Fibroblast of the aortic adventitia (primary cell): Measurements from ENCODE around the gene ADAMTSL2. TPM values are rescaled to one million over a fixed set of nuclear protein-coding genes. Genes with fewer than 3 reads are reported as not detected.
A peak's percentile ranks its signal among the peaks of the same experiment; 100 is the strongest.

Source experiments
- DNase-seq: peaks from one replicate; pipeline ENCODE4 v3.0.0-alpha.2; 2010; ENCODE audit warnings: low read depth
- H3K4me3 ChIP-seq: 2 replicates; pipeline ENCODE4 v1.5.1; 2011; ENCODE audit warnings: low read depth, mild to moderate bottlenecking, control low read depth, low read length, moderate library complexity
- total RNA-seq: library from RNA; depleted of rRNA; stranded (reverse); fragments of >200 nt; gene quantifications from 2 replicates; pipeline ENCODE4 v1.2.3, GENCODE V29; 2012; ENCODE audit warnings: low replicate concordance
- TF ChIP-seq, protein P1 (sequence below): IDR thresholded peaks from 2 replicates; pipeline ENCODE4 v1.5.1; 2011; ENCODE audit warnings: mild to moderate bottlenecking, low read length, control low read depth, inconsistent platforms; ENCODE audit not compliant: insufficient read depth

The ADAMTSL2 gene
- total RNA-seq, 1 donor = not detected

DNA sequence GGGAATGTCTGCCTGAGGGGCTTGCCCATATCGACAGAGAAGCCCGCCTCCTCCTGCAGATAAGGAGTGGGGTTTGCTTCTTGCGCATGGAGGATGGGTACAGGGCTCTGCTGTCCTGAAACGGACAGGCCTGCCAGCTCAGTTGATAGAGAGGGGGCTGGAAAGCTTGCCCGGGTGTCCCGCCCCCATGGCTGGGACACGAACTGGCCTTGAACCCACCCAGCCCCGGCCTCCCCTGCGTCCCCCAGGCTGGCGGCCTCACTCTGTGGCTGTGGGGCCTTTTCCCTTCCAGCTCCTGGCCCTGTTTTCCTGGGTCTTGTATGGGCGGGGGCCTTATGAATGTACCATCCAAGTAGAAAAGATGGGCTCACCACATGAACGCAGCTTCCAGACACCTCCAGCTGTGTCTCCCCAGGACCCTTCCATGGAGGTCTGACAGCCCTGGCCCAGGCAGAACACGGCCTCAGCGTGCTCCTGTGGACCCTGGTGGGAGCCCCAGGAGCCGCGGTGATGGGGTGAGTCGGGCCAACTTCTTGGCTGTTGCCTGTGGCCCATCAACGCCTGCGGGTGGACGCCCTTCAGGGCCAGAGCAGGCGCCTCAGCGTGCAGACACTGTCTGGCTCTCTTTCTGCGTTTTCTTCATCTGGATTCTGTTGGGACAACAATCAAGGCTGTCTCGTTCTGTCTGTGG is 39.7 kb upstream of the ADAMTSL2 start:
- TF ChIP-seq, protein P1, sequence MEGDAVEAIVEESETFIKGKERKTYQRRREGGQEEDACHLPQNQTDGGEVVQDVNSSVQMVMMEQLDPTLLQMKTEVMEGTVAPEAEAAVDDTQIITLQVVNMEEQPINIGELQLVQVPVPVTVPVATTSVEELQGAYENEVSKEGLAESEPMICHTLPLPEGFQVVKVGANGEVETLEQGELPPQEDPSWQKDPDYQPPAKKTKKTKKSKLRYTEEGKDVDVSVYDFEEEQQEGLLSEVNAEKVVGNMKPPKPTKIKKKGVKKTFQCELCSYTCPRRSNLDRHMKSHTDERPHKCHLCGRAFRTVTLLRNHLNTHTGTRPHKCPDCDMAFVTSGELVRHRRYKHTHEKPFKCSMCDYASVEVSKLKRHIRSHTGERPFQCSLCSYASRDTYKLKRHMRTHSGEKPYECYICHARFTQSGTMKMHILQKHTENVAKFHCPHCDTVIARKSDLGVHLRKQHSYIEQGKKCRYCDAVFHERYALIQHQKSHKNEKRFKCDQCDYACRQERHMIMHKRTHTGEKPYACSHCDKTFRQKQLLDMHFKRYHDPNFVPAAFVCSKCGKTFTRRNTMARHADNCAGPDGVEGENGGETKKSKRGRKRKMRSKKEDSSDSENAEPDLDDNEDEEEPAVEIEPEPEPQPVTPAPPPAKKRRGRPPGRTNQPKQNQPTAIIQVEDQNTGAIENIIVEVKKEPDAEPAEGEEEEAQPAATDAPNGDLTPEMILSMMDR = no peak
- no peak for DNase-seq
- H3K4me3 ChIP-seq = no peak overlapping the region

DNA sequence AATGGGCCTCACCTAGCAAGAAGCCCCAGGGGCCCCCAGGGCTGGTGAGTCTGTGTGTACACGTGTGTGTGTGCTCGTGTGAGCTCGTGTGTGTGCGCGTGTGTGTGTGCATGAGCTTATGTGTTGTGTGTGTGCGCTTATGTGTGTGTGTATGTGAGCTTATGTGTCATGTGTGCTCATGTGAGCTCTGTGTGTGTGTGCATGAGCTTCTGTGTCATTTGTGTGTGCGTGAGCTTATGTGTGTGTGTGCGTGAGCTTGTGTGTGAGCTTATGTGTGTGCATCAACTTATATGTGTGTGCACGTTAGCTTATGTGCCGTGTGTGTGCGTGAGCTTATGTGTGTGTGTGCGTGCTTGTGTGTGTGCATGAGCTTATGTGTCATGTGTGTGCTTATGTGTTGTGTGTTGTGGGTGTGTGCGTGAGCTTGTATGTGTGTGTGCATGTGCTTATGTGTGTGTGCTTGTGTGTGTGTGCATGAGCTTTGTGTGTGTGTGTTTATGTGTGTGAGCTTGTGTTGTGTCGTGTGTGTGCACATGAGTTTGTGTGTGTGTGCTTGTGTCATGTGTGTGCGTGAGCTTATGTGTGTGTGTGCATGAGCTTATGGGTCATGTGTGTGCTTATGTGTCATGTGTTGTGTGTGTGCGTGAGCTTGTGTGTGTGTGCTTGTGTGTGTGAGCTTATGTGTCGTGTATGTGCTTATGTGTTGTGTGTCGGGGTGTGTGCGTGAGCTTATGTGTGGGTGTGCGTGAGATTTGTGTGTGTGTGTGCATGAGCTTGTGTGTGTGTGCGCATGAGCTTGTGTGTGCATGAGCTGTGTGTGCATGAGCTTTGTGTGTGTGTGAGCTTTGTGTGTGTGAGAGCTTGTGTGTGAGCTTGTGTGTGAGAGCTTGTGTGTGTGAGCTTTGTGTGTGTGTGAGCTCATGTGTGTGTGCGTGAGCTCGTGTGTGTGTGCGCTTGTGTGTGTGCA is 38.9 kb upstream of the ADAMTSL2 start:
- TF ChIP-seq, protein P1 = no peak
- no peak overlapping the region for H3K4me3 ChIP-seq
- no peak for DNase-seq

DNA sequence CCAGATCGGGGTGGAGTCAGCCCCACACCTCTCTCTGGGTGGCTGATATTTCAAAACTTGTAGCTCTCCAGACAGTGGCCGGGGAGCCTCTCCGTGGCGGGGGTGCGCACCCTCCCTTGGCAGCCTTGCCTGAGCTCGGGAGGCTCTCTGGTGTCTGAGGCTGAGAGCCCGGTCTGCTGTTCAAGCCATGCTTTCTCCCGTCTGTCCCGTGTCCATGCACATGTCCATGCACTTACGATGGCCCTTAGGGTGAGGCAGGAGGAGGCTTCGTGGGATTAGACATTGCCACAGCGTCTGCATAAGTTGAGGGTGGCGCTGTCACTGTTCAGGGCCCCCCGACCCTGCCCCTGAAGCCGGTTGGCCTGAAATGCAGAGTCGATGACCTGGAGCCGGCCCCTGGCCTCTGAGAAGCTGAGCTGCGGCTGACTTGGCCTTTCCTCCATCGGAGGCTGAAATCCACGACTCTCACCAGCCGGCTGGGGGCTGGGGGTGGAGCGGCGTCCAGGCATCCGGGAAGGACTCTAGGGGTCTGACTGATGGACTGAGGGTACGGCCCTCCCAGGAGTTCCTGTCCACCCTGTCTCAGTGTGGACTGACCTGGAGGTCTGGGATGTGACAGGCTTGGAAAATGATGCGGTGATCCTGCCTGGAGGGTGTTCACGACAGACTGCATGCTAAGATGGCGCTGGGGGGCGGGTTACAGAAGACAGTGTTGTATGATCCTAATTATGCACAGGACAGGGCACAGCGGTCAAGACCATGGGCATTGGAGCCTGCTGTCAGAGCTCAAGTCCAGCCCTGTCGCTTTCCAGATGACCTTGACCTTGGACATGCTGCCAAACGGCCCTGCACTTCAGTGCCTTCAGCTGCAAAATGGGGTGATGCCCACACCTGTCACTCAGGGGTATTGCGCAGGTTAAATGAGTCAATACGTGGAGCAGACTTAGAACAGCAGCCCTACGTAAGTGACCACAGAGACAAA is 37.4 kb upstream of the ADAMTSL2 start:
- TF ChIP-seq, protein P1 = no peak
- DNase-seq = no peak
- H3K4me3 ChIP-seq = no peak overlapping the region

DNA sequence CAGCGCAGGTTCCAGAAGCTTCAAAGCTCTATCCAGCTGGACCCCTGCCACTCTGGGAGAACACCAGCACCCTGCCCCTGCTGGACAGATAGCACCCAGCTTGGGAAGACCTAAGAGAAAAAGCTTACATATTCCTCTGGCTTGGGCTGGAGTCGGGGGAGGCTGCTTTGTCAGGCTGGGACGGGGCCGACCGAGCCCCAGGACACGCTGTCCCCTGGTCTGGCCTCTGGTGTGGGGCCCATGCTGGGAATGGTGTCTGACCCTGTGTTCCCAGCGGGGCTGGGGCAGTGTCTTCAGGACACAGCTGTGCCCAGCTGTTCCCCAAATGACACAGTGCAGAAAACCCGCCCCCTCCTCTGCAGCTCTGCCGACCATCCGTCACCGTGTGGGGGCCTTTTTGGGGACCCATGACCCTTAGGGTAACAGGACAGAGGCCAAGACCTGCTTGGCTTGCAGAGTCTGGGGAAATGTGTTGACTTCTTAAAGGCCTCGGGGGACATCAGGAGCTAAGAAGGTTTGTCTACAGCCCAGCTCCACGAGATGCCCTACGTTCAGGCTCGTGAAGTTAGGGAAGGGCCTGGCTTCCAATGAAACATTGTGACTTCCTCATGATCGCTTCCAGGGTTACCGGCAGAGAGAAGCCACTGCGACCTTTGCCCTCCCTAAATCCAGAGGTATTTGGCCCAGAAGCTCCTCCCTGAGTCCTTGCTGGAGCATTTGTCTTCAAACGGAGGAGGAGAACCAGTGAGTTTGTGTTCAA is 35.2 kb upstream of the ADAMTSL2 start:
- no peak overlapping the region for H3K4me3 ChIP-seq
- TF ChIP-seq, protein P1 = peak; percentile 12
- no peak for DNase-seq

DNA sequence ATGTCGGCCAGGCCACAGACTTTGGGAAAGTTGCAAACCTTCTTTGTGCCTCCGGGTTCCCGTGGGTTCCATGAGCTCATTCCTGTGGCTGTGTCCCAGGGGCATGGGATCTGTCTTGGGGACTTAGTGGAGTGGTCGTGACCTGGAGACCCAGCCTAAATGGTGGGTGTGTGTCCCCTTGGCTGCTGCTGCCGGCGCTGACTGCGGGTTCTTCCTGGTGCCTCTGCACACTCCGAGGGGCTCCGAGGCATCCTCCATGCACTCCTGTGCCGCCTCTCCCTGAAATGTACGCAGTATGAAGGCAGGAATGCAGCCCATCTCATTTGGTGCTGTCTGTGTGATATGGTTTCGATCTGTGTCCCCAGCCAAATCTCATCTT is 34.6 kb upstream of the ADAMTSL2 start:
- no peak for DNase-seq
- H3K4me3 ChIP-seq = no peak overlapping the region
- TF ChIP-seq, protein P1 = no peak
